ENCODE results near the gene RTKN. TPM values are rescaled to one million over a fixed set of nuclear protein-coding genes. Genes with fewer than 3 reads are reported as not detected.

The RTKN gene
- total and polyA plus RNA-seq, 2 of the 13 experiments (the other 11 are each of a cell fraction or from before 2014, with no cell fraction given), result 159 to 166 TPM

- TF ChIP-seq MTERF4 (CRISPR knock-in tag; IDR thresholded peaks at IDR 0.05) (peak; percentile 75; the same call in 1 of the 2 replicates), ZNF274 (CRISPR knock-in tag; IDR thresholded peaks at IDR 0.05) (peak; percentile 95), ZNF530 (CRISPR knock-in tag; IDR thresholded peaks at IDR 0.05; ENCODE audit: low read depth) (no peak), ZNF253 (CRISPR knock-in tag; IDR thresholded peaks at IDR 0.05; ENCODE audit: borderline replicate concordance) (peak; percentile 86; the same call in 1 of the 2 replicates), RNF2 (conservative IDR thresholded peaks at IDR 0.05; ENCODE audit: low read depth) (peak; percentile 80), HMGXB4 (CRISPR knock-in tag; IDR thresholded peaks at IDR 0.05; ENCODE audit: borderline replicate concordance in 1 of 2, low read depth in 1 of 2) (peak in 1 of 2 experiments; percentile 65; a peak in 2 of 4 replicates), FIP1L1 (IDR thresholded peaks at IDR 0.05; ENCODE audit: borderline replicate concordance, insufficient read depth, low read depth, low read length) (peak; percentile 22; the same call in 1 of the 2 replicates), ZFP1 (CRISPR knock-in tag; IDR thresholded peaks at IDR 0.05) (no peak), ZNF709 (CRISPR knock-in tag; IDR thresholded peaks at IDR 0.05) (0 out of 2 replicates have a peak, but pooled peaks have one; percentile 35), ZNF891 (CRISPR knock-in tag; IDR thresholded peaks at IDR 0.05) (0 out of 2 replicates have a peak, but pooled peaks have one; percentile 22), AFF4 (CRISPR knock-in tag; IDR thresholded peaks at IDR 0.05) (no peak), U2AF2 (IDR thresholded peaks at IDR 0.05; ENCODE audit: low read depth, low read length) (peak; percentile 99), HDAC2 (CRISPR knock-in tag; IDR thresholded peaks at IDR 0.05) (peak; percentile 45; the same call in 1 of the 2 replicates), NR2C2 (CRISPR knock-in tag; IDR thresholded peaks at IDR 0.05; ENCODE audit: borderline replicate concordance) (0 out of 2 replicates have a peak, but pooled peaks have one; percentile 42), ZNF33B (CRISPR knock-in tag; IDR thresholded peaks at IDR 0.05) (peak; percentile 94; the same call in 1 of the 2 replicates), ZNF33A (CRISPR knock-in tag; IDR thresholded peaks at IDR 0.05; ENCODE audit: borderline replicate concordance) (no peak), XRCC5 (optimal IDR thresholded peaks at IDR 0.05; ENCODE audit: low read length) (peak; percentile 90), ZNF331 (CRISPR knock-in tag; IDR thresholded peaks at IDR 0.05) (peak; percentile 59; the same call in 1 of the 2 replicates), NFKB2 (CRISPR knock-in tag; IDR thresholded peaks at IDR 0.05; ENCODE audit: borderline replicate concordance) (peak; percentile 75; the same call in 1 of the 2 replicates), HNF4A (CRISPR knock-in tag; IDR thresholded peaks at IDR 0.05) (no peak), SIN3A (IDR thresholded peaks at IDR 0.05; ENCODE audit: borderline replicate concordance, low read depth, low read length) (peak; percentile 74; the same call in 1 of the 2 replicates), CBX2 (IDR thresholded peaks at IDR 0.05; ENCODE audit: low read depth, low read length) (no peak), CBX2 (CRISPR knock-in tag; IDR thresholded peaks at IDR 0.05; ENCODE audit: low read depth) (no peak)
Observed at GRCh38 chr2:74421221-74421870, 20.4 kb downstream of the RTKN start, which contains the start of the genes C2orf81 and WDR54 (continued).
